A204.1 (cell line): ENCODE data around the gene EIPR1.
"Not testable (repeated sequence)": the region's sequence is repeated elsewhere in the genome, so short reads cannot be mapped to it uniquely, and the experiment has no call there.

ENCODE experiments used
- FAIRE-seq: peaks from 2 replicates; lab custom pipeline; 2012; peaks lifted over from hg19 to GRCh38; lab: Jason Lieb, UNC

EIPR1 gene

DNA sequence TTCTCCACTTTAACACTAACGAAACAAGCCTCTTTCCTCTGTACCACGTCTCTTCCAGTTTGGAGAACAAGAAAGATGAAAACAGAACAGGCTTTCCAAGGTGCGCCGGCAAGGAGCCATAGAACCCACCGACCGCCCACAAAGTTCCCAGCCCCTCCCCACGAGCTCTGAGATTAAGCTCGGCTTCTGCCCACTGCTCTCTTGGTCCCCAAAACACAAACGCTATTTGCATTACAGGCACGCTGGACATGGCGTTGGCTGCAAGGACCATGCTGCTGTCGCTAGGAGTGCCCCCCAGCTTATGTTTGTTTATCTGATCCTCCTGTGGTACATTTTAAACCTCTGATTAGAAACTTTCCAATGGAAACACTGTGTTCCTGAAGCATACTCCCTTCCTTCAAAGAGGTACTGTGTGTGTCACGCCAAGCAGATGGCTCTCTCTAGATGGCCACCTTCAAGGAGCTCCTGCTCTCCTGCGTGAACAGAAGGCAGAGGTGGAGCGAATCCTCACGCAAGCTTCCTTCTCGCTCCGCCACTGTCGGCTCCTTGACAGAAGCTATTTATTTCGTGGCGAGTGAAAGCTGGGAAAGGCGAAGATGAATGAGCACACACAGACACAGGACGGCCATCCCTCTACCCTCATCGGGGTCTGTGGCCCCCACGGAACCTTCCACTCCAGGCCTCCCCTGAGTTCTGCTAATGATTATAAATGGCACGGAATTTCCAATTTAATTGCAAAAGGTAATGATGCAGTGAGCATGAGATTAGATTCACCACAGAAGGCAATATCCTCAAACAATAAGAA lies 166.2 kb downstream of the EIPR1 start:
- no peak for FAIRE-seq

DNA sequence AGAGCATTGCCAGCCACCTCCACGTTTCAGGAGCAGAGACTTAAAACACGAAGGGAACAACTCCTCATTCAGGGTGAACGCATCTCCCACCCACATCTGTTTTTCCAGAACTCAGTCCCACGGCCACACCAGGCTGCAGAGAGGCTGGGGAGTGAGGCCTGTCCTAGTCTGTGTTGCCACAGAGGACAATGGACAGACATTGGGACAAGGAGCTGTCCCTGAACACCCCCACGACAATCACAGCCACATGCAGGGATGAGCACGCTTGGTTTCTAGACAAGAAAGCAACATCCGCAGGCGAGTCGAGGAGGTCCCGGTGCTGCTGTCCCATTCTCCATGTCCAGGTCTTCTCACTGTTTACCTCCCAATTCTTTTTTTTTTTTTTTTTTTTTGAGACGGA lies 167.4 kb downstream of the EIPR1 start:
- FAIRE-seq, result no peak

DNA sequence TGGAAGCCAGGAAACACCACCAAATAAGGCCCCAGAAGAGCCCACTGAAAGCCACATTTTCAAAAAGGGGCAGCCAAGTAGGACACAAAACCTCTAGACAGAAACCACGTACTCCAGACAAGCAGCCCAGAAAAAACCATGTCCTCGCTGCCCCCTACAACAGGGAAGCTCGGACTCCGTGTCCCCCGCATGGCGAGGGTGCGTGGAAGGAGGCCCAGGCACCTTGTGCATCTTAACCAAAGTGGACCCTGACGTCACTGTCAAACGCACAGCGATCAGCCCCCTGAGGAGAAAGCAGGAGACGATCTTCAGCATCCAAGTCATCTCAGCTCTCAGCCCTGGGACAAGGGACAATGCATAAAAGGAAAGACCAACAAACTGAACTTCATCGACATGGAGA lies 168.4 kb downstream of the EIPR1 start:
- no peak for FAIRE-seq

DNA sequence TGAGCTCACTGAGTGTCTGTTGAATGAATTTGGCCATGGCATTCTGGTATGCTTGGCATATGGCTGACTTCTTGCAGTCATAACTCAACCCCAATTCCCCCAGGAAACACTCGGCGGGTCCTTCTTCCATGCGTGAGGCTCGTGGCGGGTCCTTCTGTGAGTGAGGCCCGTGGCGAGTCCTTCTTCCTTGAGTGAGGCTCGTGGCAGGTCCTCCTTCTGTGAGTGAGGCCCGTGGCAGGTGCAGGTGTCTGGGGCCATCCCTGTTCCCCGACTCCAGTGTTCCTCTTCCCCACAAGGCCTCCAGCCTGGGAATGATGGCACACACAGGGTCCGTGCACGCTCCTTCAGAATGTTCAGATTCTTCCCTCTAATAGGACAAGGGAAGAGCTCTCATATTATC lies 169.0 kb downstream of the EIPR1 start:
- FAIRE-seq, result no peak

DNA sequence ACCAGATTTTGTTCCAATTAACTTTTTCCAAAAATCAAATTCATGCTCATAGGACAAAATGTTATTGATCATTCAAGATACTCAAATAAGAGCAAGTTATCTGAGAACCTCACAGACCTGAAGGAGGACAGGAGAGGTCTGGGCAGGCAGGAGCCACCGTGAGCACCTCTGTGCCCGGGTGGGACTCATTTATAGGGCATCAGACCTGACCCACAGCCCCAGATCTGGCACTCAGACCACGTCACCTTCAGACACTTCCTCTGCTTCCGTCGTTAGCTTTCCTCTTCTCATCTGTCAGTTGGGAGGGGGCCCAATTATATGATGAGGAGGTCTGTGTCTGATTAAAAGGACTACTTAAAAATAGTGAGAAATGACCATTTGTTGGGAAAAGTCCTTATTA lies 169.4 kb downstream of the EIPR1 start:
- no peak for FAIRE-seq

DNA sequence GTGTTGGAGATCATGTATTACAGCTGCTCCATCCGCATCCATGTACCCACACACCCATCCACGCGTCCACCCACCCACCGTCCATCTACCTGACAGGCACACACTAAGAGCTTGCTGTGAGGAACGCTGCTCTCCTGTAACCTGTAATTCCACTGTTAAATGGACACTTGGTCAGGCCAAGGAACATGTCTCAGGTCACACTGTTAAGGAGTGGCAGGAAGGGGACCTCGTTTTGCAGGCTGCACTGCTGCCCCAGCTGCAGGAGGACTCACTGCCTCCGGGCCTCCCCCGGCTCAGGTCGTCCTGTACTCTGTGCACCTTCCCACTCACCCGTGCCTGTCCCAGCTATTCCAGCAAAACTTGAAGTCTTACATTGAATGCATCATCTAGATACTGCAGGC lies 170.5 kb downstream of the EIPR1 start:
- FAIRE-seq, result no peak

DNA sequence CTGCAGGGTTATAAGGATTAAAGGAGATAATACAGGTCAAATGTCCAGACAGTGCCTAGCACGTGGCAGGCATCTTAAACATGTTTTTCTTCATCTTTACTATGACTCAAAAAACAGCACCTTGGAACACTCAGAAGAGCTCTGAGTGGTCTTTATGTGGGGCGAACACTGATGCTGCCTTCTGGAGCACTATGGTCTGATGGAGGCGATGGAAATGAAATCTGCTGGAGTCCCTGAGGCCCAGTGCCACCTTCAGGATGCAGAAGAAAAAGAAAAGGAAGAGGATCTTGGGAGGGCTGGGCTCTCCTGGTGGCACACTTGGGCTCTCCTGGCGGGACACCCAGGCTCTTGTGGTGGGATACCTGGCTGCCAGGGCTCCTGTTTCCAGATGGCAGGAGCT lies 171.8 kb downstream of the EIPR1 start:
- FAIRE-seq, result no peak

DNA sequence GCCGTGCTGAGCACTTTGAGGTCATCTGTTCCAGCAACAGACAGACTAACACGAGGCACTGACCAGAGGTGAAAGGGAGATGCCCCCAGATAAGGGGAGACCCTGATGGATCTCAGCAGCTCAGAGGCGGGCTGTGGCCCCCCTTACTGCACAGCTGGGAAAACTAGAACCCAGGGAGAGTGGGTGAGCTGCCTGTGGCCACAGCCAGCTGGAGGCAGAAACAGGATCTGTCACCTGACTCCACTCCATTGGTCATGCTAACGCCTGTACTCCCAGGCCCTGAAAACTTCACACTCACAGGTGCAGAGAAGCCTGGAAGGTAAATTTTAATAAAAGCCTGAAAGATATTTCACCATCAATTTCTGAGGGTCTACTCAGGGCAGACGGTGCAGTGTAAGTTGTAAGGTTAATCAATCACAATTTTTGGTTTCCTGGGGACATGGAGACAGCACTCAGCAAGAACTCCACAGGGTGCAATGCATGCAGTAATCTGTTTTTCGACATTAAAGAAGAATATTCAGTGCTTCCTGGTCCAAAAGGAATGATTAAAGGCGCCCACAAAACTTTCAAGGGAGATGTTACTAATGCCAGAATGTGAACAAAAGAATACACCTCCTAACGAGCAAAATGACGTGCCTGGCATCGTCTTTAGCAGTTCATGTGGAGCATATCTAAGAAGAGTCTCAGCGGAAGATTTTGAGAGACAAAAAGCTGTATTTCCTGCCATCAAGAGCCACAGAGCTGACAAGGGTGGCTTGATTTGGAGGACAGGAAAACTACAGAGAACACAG lies 173.4 kb downstream of the EIPR1 start:
- FAIRE-seq, result no peak

DNA sequence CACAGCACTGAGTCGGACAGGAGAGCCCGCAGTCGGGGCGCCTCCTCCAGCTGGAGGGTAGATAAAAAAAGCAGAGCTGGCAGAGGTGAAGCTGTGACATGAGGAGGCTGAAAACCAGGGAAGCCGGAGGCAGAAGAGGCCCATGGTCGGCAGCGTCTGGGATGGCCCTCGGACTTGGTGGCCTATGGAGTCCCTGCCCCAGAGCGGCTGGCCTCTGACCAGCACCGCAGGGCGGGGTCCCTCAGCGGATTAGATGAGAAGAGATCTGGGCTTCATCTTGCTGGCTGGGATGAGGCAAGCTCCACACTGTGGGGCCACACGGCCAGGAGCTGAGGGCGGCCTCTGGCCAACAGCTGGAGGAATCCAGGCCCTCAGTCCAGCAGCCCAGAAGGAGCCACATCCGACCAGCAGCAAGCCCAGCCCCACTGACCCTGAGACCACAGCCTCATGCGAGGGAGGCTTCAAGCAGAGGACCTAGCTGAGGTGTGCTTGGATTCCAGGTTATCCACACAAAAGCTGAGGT lies 174.1 kb downstream of the EIPR1 start:
- FAIRE-seq, result no peak

DNA sequence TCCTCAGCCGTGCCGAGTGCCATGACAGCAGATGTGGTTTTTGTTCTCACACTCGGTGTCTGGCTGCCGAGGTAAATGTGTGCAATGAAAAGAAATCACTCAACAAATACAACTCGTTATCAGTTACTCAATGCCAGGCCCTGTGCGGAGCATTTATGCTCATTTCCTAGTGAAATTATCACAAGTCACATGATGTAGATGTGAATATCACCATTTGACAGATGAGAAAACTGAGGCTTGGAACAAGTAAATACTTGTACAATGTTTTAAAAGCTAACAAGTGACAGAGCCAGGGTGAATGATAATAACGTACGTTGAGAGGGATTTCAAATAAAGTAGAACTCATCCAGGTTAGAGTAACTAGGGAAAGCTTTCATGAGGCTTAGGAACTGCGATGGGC lies 174.7 kb downstream of the EIPR1 start:
- FAIRE-seq, result no peak

DNA sequence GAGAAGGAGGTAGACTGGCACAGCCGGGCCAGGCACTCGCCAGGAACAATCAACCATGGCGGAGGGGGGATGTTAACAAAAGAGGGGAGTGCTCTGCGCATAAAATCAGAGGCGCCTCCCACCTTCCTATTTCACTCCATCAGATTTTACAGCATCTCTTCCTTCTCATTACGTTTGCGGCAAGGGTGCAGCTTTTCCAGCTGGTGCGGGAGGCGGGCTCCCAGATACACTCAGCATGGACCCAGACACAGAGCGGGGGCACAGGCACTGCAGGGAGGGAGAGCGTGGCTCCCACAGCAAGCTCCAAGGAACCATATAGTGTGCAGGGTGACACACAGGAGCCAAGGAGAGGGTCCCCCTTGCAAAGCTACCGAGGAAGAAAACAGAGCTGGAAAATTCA lies 176.3 kb downstream of the EIPR1 start:
- no peak for FAIRE-seq

DNA sequence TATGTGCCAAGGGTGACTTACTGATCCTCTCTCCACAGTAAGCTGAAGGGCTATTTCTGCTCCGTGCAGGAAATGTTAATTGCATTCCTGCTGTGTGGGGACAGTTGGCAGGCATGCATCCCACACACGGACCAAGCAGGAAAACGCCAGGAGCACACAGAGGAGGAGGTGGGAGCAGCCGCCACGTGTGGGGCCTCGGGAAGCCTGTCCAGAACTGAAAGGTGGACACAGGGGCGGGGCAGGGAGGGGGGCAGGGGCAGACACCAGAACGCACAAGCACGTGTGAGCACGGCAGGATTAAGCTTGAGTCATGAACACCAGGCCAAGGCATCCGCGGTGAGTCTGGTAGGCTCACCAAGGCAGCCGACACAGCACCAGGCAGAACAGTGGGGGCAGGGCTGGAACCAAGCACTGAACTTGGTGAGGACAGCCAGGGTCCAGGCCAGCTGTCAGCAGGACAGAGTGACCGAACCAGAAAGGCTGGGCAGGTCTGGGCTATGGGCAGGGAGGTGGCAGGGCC lies 177.1 kb downstream of the EIPR1 start:
- no peak for FAIRE-seq

DNA sequence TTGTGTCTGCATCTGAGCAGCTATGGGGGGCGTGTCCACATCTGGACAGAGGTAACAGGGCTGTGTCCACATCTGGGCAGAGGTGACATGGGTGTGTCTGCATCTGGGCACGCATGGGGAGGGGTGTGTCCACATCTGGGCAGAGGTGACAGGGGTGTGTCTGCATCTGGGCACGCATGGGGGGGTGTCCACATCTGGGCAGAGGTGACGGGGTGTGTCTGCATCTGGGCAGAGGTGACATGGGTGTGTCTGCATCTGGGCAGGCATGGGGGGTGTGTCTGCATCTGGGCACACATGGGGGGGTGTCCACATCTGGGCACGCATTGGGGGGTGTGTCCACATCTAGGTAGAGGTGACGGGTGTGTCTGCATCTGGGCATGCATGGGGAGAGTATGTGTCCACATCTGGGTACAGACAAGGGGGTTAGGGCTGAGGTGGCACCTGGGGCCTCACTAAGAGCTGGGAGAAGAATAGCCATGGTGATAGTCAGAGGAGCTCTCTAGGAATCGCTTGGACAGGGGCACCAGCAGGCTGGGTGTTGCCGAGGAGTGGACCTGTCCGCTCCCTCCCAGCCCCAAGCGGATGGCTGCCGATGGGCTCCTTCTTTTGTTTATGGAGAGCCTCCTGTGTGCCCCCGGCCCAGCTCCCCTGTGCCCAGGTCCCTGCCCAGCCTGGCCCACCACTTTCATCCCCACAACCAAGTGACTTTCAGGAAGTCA lies 177.8 kb downstream of the EIPR1 start:
- no peak for FAIRE-seq

DNA sequence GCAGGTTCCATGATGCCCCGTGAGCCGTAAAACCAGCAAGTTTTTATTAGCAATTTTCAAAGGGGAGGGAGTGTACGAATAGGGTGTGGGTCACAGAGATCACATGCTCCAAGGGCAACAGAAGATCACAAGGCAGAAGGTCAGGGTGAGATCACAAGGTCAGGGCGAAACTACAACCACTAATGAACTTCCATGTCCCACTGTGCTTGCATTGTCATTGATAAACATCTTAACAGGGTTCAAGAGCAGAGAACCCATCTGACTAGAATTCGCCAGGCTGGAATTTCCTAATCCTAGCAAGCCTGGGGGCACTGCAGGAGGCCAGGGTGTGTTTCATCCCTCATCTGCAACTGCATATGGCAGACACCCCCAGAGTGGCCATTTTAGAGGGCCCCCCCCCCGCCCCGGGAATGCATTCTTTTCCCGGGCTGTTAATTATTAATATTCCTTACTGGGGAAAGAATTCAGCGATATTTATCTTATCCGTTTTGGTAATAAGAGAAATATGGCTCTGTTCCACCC lies 178.9 kb downstream of the EIPR1 start:
- FAIRE-seq, result not testable (repeated sequence)

DNA sequence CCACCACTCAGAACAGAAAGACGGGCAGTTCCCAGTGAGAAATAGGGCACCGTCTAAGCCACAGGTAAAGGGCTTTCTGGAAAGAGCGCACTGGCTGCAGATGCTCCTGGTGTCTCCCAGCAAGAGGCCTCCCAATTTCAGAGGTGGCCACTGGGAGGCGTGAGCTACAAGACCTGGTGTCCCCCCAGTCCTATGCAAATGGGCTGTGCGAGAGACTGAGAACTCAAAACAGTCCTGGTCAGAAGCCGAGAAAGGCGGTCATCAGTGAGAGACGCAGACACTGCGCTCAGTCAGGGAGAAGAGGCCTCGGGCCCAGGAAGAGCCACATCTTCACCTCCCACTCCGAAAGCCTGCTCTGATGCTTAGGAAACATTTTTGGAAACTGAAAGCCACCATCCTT lies 179.5 kb downstream of the EIPR1 start:
- no peak for FAIRE-seq

DNA sequence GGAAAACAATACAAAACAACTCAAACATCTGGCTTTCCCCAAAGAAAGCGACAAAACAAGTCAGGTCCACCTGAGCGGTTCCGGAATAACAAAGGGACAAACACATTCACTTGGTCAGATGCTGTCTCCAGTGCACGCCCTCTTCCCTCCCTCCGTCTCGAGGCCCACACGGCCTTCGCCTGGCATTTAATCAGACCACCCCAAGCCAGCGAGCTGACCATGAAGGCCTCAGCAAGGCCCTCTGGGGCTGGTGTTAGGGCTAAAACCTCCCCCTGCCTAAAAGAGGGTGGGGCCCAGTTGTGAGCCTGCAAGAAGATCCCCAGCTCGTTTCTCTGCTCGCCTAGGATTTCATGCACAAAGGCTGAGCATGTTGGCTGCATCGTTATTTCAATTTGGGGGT lies 180.3 kb downstream of the EIPR1 start:
- no peak for FAIRE-seq

DNA sequence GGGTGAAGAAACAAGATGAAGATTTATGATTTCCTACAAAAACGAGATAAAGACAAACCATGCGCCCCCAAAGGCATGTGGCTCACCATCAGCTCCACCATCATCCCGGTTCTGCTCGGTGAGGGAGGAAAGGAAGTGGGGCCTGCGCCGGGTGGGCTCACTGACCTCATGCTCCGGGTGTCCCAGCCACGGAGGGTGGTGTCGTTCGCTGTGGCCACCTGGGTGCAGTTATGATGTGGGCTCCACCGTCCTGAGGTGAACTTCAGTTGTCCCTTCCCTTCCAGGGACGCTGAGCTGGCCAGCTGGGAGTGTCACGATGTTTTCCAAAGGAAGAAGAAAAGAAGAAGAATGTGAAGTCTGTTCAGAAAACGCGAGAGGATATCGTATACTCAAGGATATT lies 180.9 kb downstream of the EIPR1 start:
- no peak for FAIRE-seq

DNA sequence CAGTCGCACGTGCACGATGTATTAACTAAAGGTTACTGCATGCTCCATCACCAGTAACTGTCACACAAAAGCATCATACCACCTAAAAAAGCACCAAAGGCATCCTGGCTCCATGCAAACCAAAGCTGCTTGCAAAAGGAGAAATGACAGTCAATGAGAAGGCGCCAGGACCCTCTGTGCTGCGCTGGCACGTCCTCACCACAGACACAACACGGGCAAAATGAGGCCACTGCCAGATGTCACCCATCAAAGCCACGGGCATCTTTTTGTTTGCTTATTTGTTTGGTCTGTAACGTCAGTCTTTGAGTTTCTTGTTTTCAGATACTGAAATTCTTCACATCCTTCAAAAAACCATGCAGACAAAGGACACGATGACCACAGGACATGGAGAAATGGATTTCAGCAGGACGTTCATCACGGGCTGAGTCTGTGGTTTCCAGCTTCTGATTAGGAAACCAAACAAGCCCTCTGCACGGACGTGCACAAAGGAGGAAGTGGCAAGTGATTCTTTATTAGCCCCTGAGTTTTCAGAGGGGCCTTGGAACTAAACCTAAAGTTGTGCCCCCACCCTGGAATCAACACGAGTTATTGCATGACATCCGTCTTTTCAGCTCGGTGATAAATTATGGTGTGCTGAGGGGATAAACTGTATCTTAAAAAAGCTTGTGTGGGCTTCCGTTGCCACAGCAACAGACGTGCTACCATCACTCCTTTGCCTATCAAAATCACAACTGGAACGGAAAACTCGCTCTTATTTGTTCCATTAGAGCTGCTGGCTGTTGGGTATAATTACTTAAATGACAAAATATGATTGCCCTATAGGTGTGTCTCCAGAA lies 181.8 kb downstream of the EIPR1 start:
- FAIRE-seq, result no peak

DNA sequence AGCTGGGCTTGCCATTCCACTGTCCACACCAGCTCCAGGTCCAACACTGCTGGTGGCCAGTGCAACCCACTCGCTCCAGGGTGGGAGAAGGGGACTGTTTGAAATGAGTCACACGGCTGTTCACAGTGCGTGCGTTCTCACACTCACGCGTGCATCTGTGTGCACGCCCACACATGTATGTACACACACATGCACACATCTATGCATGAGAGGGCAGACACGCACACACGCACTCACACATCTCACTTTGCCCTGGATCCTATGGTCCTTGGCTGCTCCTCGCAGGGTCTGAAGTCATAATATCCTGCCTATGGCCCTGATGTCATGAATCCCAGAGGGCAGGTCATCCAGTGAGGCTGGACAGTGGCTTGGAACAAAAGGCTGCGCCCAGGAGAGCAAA lies 182.8 kb downstream of the EIPR1 start:
- no peak for FAIRE-seq

DNA sequence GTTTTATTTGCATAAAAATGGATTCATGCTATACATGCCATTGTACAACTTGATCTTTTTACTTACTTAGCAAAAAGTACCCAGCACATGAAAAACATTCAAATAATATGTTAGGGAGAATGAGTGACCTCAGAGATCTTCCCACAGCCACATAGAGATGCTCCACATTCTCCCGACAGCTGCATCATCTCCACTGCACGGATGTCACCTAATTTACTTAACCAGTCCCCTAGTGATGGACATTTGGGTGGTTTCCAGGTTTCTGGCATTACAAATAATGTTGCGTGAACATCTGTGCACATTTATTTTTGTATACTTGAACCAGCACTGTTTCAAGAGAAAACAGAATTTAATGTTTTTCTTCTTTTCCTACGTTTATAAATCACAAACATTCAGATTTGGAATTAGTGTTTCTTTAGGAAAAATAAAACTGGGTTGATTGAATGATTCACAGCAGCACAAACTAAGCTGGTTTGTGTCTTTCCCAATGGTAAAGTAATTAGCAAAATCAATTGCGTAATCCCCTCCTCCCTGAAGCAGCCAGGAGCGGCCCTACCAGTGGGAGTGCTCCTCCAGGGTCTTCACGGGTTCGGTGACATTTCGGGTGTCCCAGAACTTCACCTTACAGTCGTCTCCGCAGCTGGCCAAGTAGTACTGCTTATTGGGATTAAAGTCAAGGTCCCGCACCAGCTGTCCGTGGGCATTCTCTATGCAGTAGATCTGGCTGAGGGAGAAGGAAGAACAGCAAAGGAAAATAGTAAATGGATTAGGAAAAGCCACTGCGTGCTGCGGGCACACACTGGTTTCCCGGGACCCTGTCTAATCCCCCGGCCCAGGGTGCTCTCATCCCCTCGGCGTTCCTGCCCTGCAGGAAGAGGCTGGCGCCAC lies 183.9 kb downstream of the EIPR1 start:
- FAIRE-seq, result no peak
